Measurements from ENCODE around the gene NTHL1. TPM values are rescaled to one million over a fixed set of nuclear protein-coding genes. Genes with fewer than 3 reads are reported as not detected.

Gene NTHL1
- total RNA-seq, 1 experiment from 2014 or later: 32.8 TPM

DNA sequence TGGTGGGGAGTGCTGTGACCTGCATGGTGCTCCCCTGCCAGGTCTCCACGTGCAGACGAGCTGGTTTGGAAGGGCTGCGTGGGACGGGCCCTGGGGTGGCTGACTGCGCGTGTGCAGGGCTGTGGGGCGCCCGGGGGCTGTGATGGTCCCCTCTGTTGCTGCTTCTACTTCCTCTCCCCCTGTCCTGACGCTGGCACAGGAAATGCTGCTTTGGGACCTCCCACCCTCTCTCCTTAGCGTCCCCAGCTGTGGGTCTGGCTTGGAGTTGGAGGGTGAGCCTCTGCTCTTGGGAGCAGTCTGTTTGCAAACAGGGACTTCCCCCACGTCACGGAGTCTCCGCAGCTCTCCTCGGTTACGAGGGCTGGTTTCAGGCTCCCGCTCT is 35.3 kb upstream of the NTHL1 start:
- BruUV-seq (replicated peaks): no TSS peak
- H3K4me1 Mint-ChIP-seq (ENCODE audit: low read depth, unreplicated experiment): no peaks in the 10 kb centered on the region
- TF ChIP-seq, protein P1, sequence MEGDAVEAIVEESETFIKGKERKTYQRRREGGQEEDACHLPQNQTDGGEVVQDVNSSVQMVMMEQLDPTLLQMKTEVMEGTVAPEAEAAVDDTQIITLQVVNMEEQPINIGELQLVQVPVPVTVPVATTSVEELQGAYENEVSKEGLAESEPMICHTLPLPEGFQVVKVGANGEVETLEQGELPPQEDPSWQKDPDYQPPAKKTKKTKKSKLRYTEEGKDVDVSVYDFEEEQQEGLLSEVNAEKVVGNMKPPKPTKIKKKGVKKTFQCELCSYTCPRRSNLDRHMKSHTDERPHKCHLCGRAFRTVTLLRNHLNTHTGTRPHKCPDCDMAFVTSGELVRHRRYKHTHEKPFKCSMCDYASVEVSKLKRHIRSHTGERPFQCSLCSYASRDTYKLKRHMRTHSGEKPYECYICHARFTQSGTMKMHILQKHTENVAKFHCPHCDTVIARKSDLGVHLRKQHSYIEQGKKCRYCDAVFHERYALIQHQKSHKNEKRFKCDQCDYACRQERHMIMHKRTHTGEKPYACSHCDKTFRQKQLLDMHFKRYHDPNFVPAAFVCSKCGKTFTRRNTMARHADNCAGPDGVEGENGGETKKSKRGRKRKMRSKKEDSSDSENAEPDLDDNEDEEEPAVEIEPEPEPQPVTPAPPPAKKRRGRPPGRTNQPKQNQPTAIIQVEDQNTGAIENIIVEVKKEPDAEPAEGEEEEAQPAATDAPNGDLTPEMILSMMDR (IDR thresholded peaks at IDR 0.05; ENCODE audit: unreplicated experiment): no peak
- CTCF ChIA-PET: no interaction called here
- H3K27ac Mint-ChIP-seq (ENCODE audit: unreplicated experiment): no peak overlapping the region
- DNase-seq: no peak
- H3K36me3 Mint-ChIP-seq (ENCODE audit: insufficient read depth, unreplicated experiment): peaks cover 55% of the 10 kb centered on the region
- intact Hi-C loops (cut with micrococcal nuclease; ENCODE audit: unreplicated experiment): no loop called here
- H3K9me3 Mint-ChIP-seq (ENCODE audit: low read depth, unreplicated experiment): no peaks in the 10 kb centered on the region
- no peak overlapping the region for H3K4me3 Mint-ChIP-seq (ENCODE audit: low read depth, unreplicated experiment)
- H3K27me3 Mint-ChIP-seq (ENCODE audit: unreplicated experiment): no peaks in the 10 kb centered on the region

DNA sequence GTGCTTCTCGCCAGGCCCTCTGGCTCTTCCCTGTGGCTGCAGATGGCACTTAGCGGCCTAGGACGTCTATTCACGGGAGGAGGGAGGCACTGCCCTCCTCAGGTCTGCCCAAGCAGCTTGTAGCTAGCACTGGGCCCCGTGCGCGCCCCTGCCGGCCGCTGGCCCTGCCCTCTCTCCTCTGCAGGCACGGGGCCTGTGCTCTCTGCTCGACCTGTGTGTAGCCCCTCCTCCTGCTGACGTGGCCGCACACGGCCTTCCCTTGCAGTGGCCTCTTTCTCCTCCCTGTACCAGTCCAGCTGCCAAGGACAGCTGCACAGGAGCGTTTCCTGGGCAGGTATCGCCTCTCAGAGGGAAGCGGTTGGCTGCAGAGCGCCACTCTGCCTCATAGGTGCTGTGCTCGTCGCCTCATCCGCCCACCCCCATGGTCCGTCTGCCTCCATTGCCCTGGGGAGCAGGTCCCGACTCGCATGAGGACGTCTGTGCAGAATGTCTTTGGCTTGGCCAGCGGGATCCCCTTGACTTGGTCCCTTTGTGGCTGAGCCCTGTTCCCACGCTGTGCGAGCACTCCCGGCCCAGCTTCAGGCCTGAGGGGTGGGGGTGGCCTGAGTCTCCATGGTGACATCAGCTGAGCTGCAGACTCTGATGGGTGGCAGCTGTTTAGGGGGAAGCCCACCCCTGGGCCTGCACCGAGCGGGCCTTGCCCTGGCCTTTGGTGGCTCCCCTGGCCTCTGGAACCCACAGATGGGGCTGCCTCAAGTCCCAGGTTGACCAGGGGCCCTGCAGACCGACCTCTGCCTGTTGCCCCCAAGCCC is 34.7 kb upstream of the NTHL1 start:
- intact Hi-C loops (cut with micrococcal nuclease; ENCODE audit: unreplicated experiment): no loop called here
- BruUV-seq (replicated peaks): no TSS peak
- TF ChIP-seq, protein P1 (IDR thresholded peaks at IDR 0.05; ENCODE audit: unreplicated experiment): no peak
- no peaks in the 10 kb centered on the region for H3K4me1 Mint-ChIP-seq (ENCODE audit: low read depth, unreplicated experiment)
- no peak overlapping the region for H3K27ac Mint-ChIP-seq (ENCODE audit: unreplicated experiment)
- peaks cover 51% of the 10 kb centered on the region for H3K36me3 Mint-ChIP-seq (ENCODE audit: insufficient read depth, unreplicated experiment)
- CTCF ChIA-PET: no interaction called here
- no peak for DNase-seq
- no peak overlapping the region for H3K4me3 Mint-ChIP-seq (ENCODE audit: low read depth, unreplicated experiment)
- H3K27me3 Mint-ChIP-seq (ENCODE audit: unreplicated experiment): no peaks in the 10 kb centered on the region
- no peaks in the 10 kb centered on the region for H3K9me3 Mint-ChIP-seq (ENCODE audit: low read depth, unreplicated experiment)

DNA sequence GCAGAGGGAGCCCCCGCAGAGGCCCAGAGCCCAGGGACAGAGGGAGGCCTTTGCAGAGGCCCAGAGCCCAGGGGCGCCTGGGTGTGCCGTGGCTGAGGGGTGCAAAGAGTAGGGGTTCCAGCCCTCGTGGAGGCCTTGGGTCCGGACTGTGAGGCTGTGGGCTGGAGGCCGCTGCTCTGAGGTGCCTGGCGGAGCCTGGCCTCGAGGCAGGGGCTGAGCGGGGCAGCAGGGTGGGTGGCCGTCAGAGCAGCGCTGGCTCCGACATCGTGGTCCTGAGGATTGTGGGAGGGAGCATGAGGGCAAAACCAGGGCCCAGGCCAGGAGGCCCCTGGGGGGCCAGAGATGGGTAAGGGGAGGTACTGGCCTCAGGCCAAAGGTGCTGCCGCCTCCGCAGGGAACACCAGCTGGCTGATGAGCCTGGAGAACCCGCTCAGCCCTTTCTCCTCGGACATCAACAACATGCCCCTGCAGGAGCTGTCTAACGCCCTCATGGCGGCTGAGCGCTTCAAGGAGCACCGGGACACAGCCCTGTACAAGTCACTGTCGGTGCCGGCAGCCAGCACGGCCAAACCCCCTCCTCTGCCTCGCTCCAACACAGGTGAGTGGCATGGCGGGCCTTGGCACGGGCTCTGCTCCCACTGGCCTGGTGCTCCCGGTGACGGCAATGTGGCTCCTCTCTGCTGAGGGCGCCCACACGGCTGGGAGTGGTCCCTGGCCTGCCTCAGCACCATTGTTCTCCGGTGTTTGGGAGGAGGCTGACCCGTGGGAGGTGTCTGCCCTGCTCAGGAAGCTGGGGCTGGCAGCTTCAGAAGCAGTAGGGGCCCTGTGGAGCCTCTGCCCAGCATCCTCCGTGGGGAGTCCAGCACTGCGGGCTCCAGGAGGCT is 33.8 kb upstream of the NTHL1 start:
- Mint-ChIP-seq H3K4me1 (ENCODE audit: low read depth, unreplicated experiment) (no peaks in the 10 kb centered on the region), H3K36me3 (ENCODE audit: insufficient read depth, unreplicated experiment) (peaks cover 55% of the 10 kb centered on the region), H3K27me3 (ENCODE audit: unreplicated experiment) (no peaks in the 10 kb centered on the region), H3K4me3 (ENCODE audit: low read depth, unreplicated experiment) (no peak overlapping the region), H3K9me3 (ENCODE audit: low read depth, unreplicated experiment) (no peaks in the 10 kb centered on the region), H3K27ac (ENCODE audit: unreplicated experiment) (no peak overlapping the region)
- TF ChIP-seq, protein P1 (IDR thresholded peaks at IDR 0.05; ENCODE audit: unreplicated experiment): no peak
- intact Hi-C loops (cut with micrococcal nuclease; ENCODE audit: unreplicated experiment): no loop called here
- DNase-seq: no peak
- no TSS peak for BruUV-seq (replicated peaks)
- CTCF ChIA-PET: interaction anchor here (0.7 kb wide), 1 partner anchor 59 kb away, joined by 3 read pairs; no protein-coding TSS in a partner anchor

DNA sequence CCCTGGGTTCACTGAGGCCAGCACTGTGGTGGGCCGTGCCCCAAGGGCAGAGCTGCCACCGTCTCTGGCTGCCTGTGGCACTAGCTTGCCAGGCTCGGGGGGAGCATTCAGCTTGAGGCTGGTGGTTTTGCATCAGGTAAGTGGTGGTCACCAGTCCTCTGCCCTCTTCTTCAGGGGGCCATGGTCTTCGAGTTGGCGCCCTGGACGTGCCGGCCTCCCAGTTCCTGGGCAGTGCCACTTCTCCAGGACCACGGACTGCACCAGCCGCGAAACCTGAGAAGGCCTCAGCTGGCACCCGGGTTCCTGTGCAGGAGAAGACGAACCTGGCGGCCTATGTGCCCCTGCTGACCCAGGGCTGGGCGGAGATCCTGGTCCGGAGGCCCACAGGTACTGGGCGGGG is 32.4 kb upstream of the NTHL1 start:
- no peaks in the 10 kb centered on the region for H3K4me1 Mint-ChIP-seq (ENCODE audit: low read depth, unreplicated experiment)
- TF ChIP-seq, protein P1 (IDR thresholded peaks at IDR 0.05; ENCODE audit: unreplicated experiment): no peak
- intact Hi-C loops (cut with micrococcal nuclease; ENCODE audit: unreplicated experiment): no loop called here
- no peak for DNase-seq
- CTCF ChIA-PET: no interaction called here
- no peaks in the 10 kb centered on the region for H3K27me3 Mint-ChIP-seq (ENCODE audit: unreplicated experiment)
- no peak overlapping the region for H3K27ac Mint-ChIP-seq (ENCODE audit: unreplicated experiment)
- no TSS peak for BruUV-seq (replicated peaks)
- no peaks in the 10 kb centered on the region for H3K9me3 Mint-ChIP-seq (ENCODE audit: low read depth, unreplicated experiment)
- H3K4me3 Mint-ChIP-seq (ENCODE audit: low read depth, unreplicated experiment): no peak overlapping the region
- H3K36me3 Mint-ChIP-seq (ENCODE audit: insufficient read depth, unreplicated experiment): peaks cover 55% of the 10 kb centered on the region
